HT-29 (cell line): Measurements from ENCODE around the gene ABL1. TPM values are rescaled to one million over a fixed set of nuclear protein-coding genes. Genes with fewer than 3 reads are reported as not detected.

Experiments used
- DNase-seq: peaks from one replicate; pipeline ENCODE4 v3.0.0-alpha.2; 2015; ENCODE audit warnings: low spot score
- total RNA-seq: library from RNA; depleted of rRNA; stranded (reverse); fragments of >200 nt; shearing (Covaris generic); gene quantifications from 2 replicates; pipeline ENCODE4 v1.2.3, GENCODE V29; 2014

ABL1 gene
- total RNA-seq, 1 experiment from 2014 or later, result 16.4 TPM

- DNase-seq, result no peak
Measured at GRCh38 chr9:130870491-130871381, 35.7 kb downstream of the ABL1 start.

- DNase-seq, result no peak
Measured at GRCh38 chr9:130871395-130872062, 36.5 kb downstream of the ABL1 start.

GRCh38 chr9:130872093-130872492 lies 37.0 kb downstream of the ABL1 start:
- no peak for DNase-seq

GRCh38 chr9:130872508-130872907 lies 37.5 kb downstream of the ABL1 start:
- no peak for DNase-seq

- no peak for DNase-seq
Measured at GRCh38 chr9:130872912-130873503, 38.0 kb downstream of the ABL1 start.

GRCh38 chr9:130873966-130874365 lies 38.9 kb downstream of the ABL1 start:
- no peak for DNase-seq

- DNase-seq, result no peak
Measured at GRCh38 chr9:130874783-130875182, 39.7 kb downstream of the ABL1 start.

GRCh38 chr9:130877300-130877699 lies 42.2 kb downstream of the ABL1 start:
- no peak for DNase-seq

- no peak for DNase-seq
Measured at GRCh38 chr9:130878295-130878694, 43.2 kb downstream of the ABL1 start.

- no peak for DNase-seq
Measured at GRCh38 chr9:130879863-130880411, 44.9 kb downstream of the ABL1 start.

GRCh38 chr9:130880599-130881220 lies 45.7 kb downstream of the ABL1 start:
- no peak for DNase-seq

GRCh38 chr9:130881516-130881915 lies 46.5 kb downstream of the ABL1 start:
- no peak for DNase-seq

GRCh38 chr9:130882696-130883225 lies 47.7 kb downstream of the ABL1 start:
- DNase-seq, result no peak

- DNase-seq, result no peak
Measured at GRCh38 chr9:130883479-130883878, 48.4 kb downstream of the ABL1 start.

GRCh38 chr9:130884111-130884531 lies 49.1 kb downstream of the ABL1 start:
- DNase-seq, result no peak

- DNase-seq, result no peak
Measured at GRCh38 chr9:130884542-130885483, 49.8 kb downstream of the ABL1 start.

- DNase-seq, result no peak
Measured at GRCh38 chr9:130885484-130886375, 50.7 kb downstream of the ABL1 start.

- no peak for DNase-seq
Measured at GRCh38 chr9:130886981-130887380, 51.9 kb downstream of the ABL1 start.

- DNase-seq, result no peak
Measured at GRCh38 chr9:130887494-130888144, 52.6 kb downstream of the ABL1 start.
